ENCODE results near the gene CPNE8.

GRCh38 chr12:38932320-38932719, 26.9 kb upstream of the CPNE8 start:
- TF ChIP-seq CTCF (IDR thresholded peaks at IDR 0.05) (no peak), POLR2A (IDR thresholded peaks at IDR 0.05) (no peak), POLR2AphosphoS5 (IDR thresholded peaks at IDR 0.05) (no peak)
